Measurements from ENCODE around the gene BLOC1S1.

Gene BLOC1S1

GRCh38 chr12:55733858-55734257, 18.0 kb downstream of the BLOC1S1 start:
- Histone ChIP-seq H3K79me1 (ENCODE audit: low read length) (no peaks in the 10 kb centered on the region), H3K36me3 (ENCODE audit: control insufficient read depth, insufficient read depth, low read length) (no peaks in the 10 kb centered on the region), H3K56ac (ENCODE audit: low read length) (no peak overlapping the region), H2BK120ac (ENCODE audit: low read depth, low read length) (no peak overlapping the region), H3K18ac (ENCODE audit: low read length) (no peak overlapping the region), H2AK5ac (ENCODE audit: low read length) (no peak overlapping the region), H3K4ac (ENCODE audit: low read depth, low read length) (no peak overlapping the region), H2BK15ac (replicated peaks; ENCODE audit: low read depth) (no peak overlapping the region), H3K9ac (ENCODE audit: low read length) (no peak overlapping the region), H3K79me2 (ENCODE audit: control insufficient read depth, insufficient read depth, low read length) (no peaks in the 10 kb centered on the region), H3K4me3 (ENCODE audit: low read length) (no peak overlapping the region), H4K8ac (ENCODE audit: low read depth, low read length) (no peak overlapping the region), H3K27me3 (ENCODE audit: insufficient read depth, low read length, poor library complexity) (no peaks in the 10 kb centered on the region), H3K4me2 (ENCODE audit: low read length) (no peak overlapping the region), H3K23ac (ENCODE audit: low read length) (no peak overlapping the region), H3K4me1 (ENCODE audit: control insufficient read depth, low read depth, low read length) (peaks cover 2% of the 10 kb centered on the region), H3K27ac (ENCODE audit: low read depth, low read length) (no peak overlapping the region), H2BK5ac (ENCODE audit: low read length) (no peak overlapping the region), H4K5ac (ENCODE audit: low read length) (no peak overlapping the region)
- no peak for DNase-seq
- no CpG with 5 or more reads among the region's 2 CpGs for WGBS (ENCODE audit: extremely low coverage, insufficient coverage, low lambda C conversion rate)

- H3K36me3 ChIP-seq (ENCODE audit: control insufficient read depth, insufficient read depth, low read length): no peaks in the 10 kb centered on the region
- no peak overlapping the region for H4K8ac ChIP-seq (ENCODE audit: low read depth, low read length)
- H4K5ac ChIP-seq (ENCODE audit: low read length): no peak overlapping the region
- H3K79me1 ChIP-seq (ENCODE audit: low read length): no peaks in the 10 kb centered on the region
- H3K9ac ChIP-seq (ENCODE audit: low read length): no peak overlapping the region
- H3K4me1 ChIP-seq (ENCODE audit: control insufficient read depth, low read depth, low read length): peaks cover 2% of the 10 kb centered on the region
- no peak overlapping the region for H3K56ac ChIP-seq (ENCODE audit: low read length)
- H3K4me3 ChIP-seq (ENCODE audit: low read length): no peak overlapping the region
- H2BK120ac ChIP-seq (ENCODE audit: low read depth, low read length): no peak overlapping the region
- H2BK5ac ChIP-seq (ENCODE audit: low read length): no peak overlapping the region
- H3K27me3 ChIP-seq (ENCODE audit: insufficient read depth, low read length, poor library complexity): no peaks in the 10 kb centered on the region
- WGBS (ENCODE audit: extremely low coverage, insufficient coverage, low lambda C conversion rate): no CpG with 5 or more reads among the region's 3 CpGs
- no peak overlapping the region for H3K4ac ChIP-seq (ENCODE audit: low read depth, low read length)
- no peak overlapping the region for H2AK5ac ChIP-seq (ENCODE audit: low read length)
- H2BK15ac ChIP-seq (replicated peaks; ENCODE audit: low read depth): no peak overlapping the region
- DNase-seq: no peak
- no peak overlapping the region for H3K18ac ChIP-seq (ENCODE audit: low read length)
- H3K27ac ChIP-seq (ENCODE audit: low read depth, low read length): no peak overlapping the region
- no peaks in the 10 kb centered on the region for H3K79me2 ChIP-seq (ENCODE audit: control insufficient read depth, insufficient read depth, low read length)
- H3K23ac ChIP-seq (ENCODE audit: low read length): no peak overlapping the region
- no peak overlapping the region for H3K4me2 ChIP-seq (ENCODE audit: low read length)
Observed at GRCh38 chr12:55734595-55734994, 18.7 kb downstream of the BLOC1S1 start.

GRCh38 chr12:55736076-55736475, 20.2 kb downstream of the BLOC1S1 start:
- H2BK5ac ChIP-seq (ENCODE audit: low read length): no peak overlapping the region
- no peak overlapping the region for H3K18ac ChIP-seq (ENCODE audit: low read length)
- WGBS (ENCODE audit: extremely low coverage, insufficient coverage, low lambda C conversion rate): no CpG with 5 or more reads among the region's 3 CpGs
- H3K4me3 ChIP-seq (ENCODE audit: low read length): no peak overlapping the region
- H3K4me2 ChIP-seq (ENCODE audit: low read length): no peak overlapping the region
- DNase-seq: no peak
- no peak overlapping the region for H3K23ac ChIP-seq (ENCODE audit: low read length)
- no peak overlapping the region for H4K5ac ChIP-seq (ENCODE audit: low read length)
- no peaks in the 10 kb centered on the region for H3K79me2 ChIP-seq (ENCODE audit: control insufficient read depth, insufficient read depth, low read length)
- H2BK120ac ChIP-seq (ENCODE audit: low read depth, low read length): no peak overlapping the region
- no peaks in the 10 kb centered on the region for H3K36me3 ChIP-seq (ENCODE audit: control insufficient read depth, insufficient read depth, low read length)
- H3K4ac ChIP-seq (ENCODE audit: low read depth, low read length): no peak overlapping the region
- H3K27ac ChIP-seq (ENCODE audit: low read depth, low read length): no peak overlapping the region
- H3K27me3 ChIP-seq (ENCODE audit: insufficient read depth, low read length, poor library complexity): no peaks in the 10 kb centered on the region
- no peak overlapping the region for H3K9ac ChIP-seq (ENCODE audit: low read length)
- no peak overlapping the region for H4K8ac ChIP-seq (ENCODE audit: low read depth, low read length)
- peak overlapping the region; percentile 25 for H3K56ac ChIP-seq (ENCODE audit: low read length)
- no peak overlapping the region for H2AK5ac ChIP-seq (ENCODE audit: low read length)
- H2BK15ac ChIP-seq (replicated peaks; ENCODE audit: low read depth): no peak overlapping the region
- no peaks in the 10 kb centered on the region for H3K4me1 ChIP-seq (ENCODE audit: control insufficient read depth, low read depth, low read length)
- no peaks in the 10 kb centered on the region for H3K79me1 ChIP-seq (ENCODE audit: low read length)

- no peak overlapping the region for H3K4ac ChIP-seq (ENCODE audit: low read depth, low read length)
- H2BK120ac ChIP-seq (ENCODE audit: low read depth, low read length): no peak overlapping the region
- no peak overlapping the region for H2AK5ac ChIP-seq (ENCODE audit: low read length)
- no peaks in the 10 kb centered on the region for H3K79me1 ChIP-seq (ENCODE audit: low read length)
- no peak overlapping the region for H4K8ac ChIP-seq (ENCODE audit: low read depth, low read length)
- no peak overlapping the region for H4K5ac ChIP-seq (ENCODE audit: low read length)
- no peak overlapping the region for H3K4me3 ChIP-seq (ENCODE audit: low read length)
- no peak overlapping the region for H2BK5ac ChIP-seq (ENCODE audit: low read length)
- no CpG with 5 or more reads among the region's 6 CpGs for WGBS (ENCODE audit: extremely low coverage, insufficient coverage, low lambda C conversion rate)
- no peak overlapping the region for H3K23ac ChIP-seq (ENCODE audit: low read length)
- H3K27ac ChIP-seq (ENCODE audit: low read depth, low read length): no peak overlapping the region
- H3K56ac ChIP-seq (ENCODE audit: low read length): no peak overlapping the region
- no peak overlapping the region for H2BK15ac ChIP-seq (replicated peaks; ENCODE audit: low read depth)
- DNase-seq: peak; percentile 98
- no peak overlapping the region for H3K9ac ChIP-seq (ENCODE audit: low read length)
- H3K36me3 ChIP-seq (ENCODE audit: control insufficient read depth, insufficient read depth, low read length): no peaks in the 10 kb centered on the region
- no peaks in the 10 kb centered on the region for H3K27me3 ChIP-seq (ENCODE audit: insufficient read depth, low read length, poor library complexity)
- no peak overlapping the region for H3K18ac ChIP-seq (ENCODE audit: low read length)
- peaks cover under 1% of the 10 kb centered on the region for H3K4me1 ChIP-seq (ENCODE audit: control insufficient read depth, low read depth, low read length)
- H3K4me2 ChIP-seq (ENCODE audit: low read length): no peak overlapping the region
- H3K79me2 ChIP-seq (ENCODE audit: control insufficient read depth, insufficient read depth, low read length): no peaks in the 10 kb centered on the region
Observed at GRCh38 chr12:55736780-55737580, 21.1 kb downstream of the BLOC1S1 start.

GRCh38 chr12:55737581-55738122, 21.8 kb downstream of the BLOC1S1 start:
- peak; percentile 58 for DNase-seq

More at GRCh38 chr12:55737581-55738122, 21.8 kb downstream of the BLOC1S1 start:
- Histone ChIP-seq H3K79me2 (ENCODE audit: control insufficient read depth, insufficient read depth, low read length) (no peaks in the 10 kb centered on the region), H3K23ac (ENCODE audit: low read length) (no peak overlapping the region), H2BK120ac (ENCODE audit: low read depth, low read length) (no peak overlapping the region), H3K4me1 (ENCODE audit: control insufficient read depth, low read depth, low read length) (peaks cover 3% of the 10 kb centered on the region), H3K4ac (ENCODE audit: low read depth, low read length) (no peak overlapping the region), H3K36me3 (ENCODE audit: control insufficient read depth, insufficient read depth, low read length) (no peaks in the 10 kb centered on the region), H3K18ac (ENCODE audit: low read length) (peak overlapping the region; percentile 13), H3K27ac (ENCODE audit: low read depth, low read length) (peak overlapping the region; percentile 46), H2BK5ac (ENCODE audit: low read length) (no peak overlapping the region), H3K4me2 (ENCODE audit: low read length) (peak overlapping the region; percentile 15), H2BK15ac (replicated peaks; ENCODE audit: low read depth) (no peak overlapping the region), H4K8ac (ENCODE audit: low read depth, low read length) (no peak overlapping the region), H3K56ac (ENCODE audit: low read length) (peak overlapping the region; percentile 84), H2AK5ac (ENCODE audit: low read length) (no peak overlapping the region), H3K9ac (ENCODE audit: low read length) (peak overlapping the region; percentile 17), H3K79me1 (ENCODE audit: low read length) (no peaks in the 10 kb centered on the region), H4K5ac (ENCODE audit: low read length) (no peak overlapping the region), H3K4me3 (ENCODE audit: low read length) (no peak overlapping the region), H3K27me3 (ENCODE audit: insufficient read depth, low read length, poor library complexity) (no peaks in the 10 kb centered on the region)
- no CpG with 5 or more reads among the region's 4 CpGs for WGBS (ENCODE audit: extremely low coverage, insufficient coverage, low lambda C conversion rate)
